ENCODE results near the gene PRICKLE2.

PRICKLE2 gene

GRCh38 chr3:64220161-64220914, 4.9 kb downstream of the PRICKLE2 start:
- DNase-seq: peak; percentile 78

- no peak for DNase-seq
These were observed 6.5 kb downstream of the PRICKLE2 start for GRCh38 chr3:64218746-64219145.

- DNase-seq: no peak
These were observed 6.9 kb downstream of the PRICKLE2 start for GRCh38 chr3:64218329-64218728.

- no peak for DNase-seq
These were observed 8.8 kb downstream of the PRICKLE2 start for GRCh38 chr3:64216274-64217147.

- DNase-seq: no peak
These were observed 9.7 kb downstream of the PRICKLE2 start for GRCh38 chr3:64215559-64215958.

- no peak for DNase-seq
These were observed 10.2 kb downstream of the PRICKLE2 start for GRCh38 chr3:64215103-64215502.

GRCh38 chr3:64214381-64215018, 10.8 kb downstream of the PRICKLE2 start:
- peak; percentile 41 for DNase-seq

GRCh38 chr3:64213962-64214379, 11.3 kb downstream of the PRICKLE2 start:
- DNase-seq: no peak

- no peak for DNase-seq
These were observed 11.9 kb downstream of the PRICKLE2 start for GRCh38 chr3:64213224-64213878.

GRCh38 chr3:64209866-64210621, 15.2 kb downstream of the PRICKLE2 start:
- no peak for DNase-seq

GRCh38 chr3:64207289-64208080, 17.8 kb downstream of the PRICKLE2 start:
- no peak for DNase-seq

GRCh38 chr3:64203969-64204908, 21.0 kb downstream of the PRICKLE2 start:
- peak; percentile 16 for DNase-seq

- DNase-seq: no peak
These were observed 22.1 kb downstream of the PRICKLE2 start for GRCh38 chr3:64203216-64203615.

- no peak for DNase-seq
These were observed 25.3 kb downstream of the PRICKLE2 start for GRCh38 chr3:64199932-64200331.

GRCh38 chr3:64196236-64196929, 28.9 kb downstream of the PRICKLE2 start:
- DNase-seq: no peak

- no peak for DNase-seq
These were observed 29.5 kb downstream of the PRICKLE2 start for GRCh38 chr3:64195789-64196188.

GRCh38 chr3:64191822-64192221, 33.4 kb downstream of the PRICKLE2 start:
- DNase-seq: no peak

- DNase-seq: peak; percentile 65
These were observed 34.5 kb downstream of the PRICKLE2 start for GRCh38 chr3:64190517-64191515.

All from kidney glomerular epithelial cell (primary cell).